Thoracic aorta (tissue), 2 donors: ENCODE results near the gene EPHA4. TPM values are rescaled to one million over a fixed set of nuclear protein-coding genes. Genes with fewer than 3 reads are reported as not detected.

Experiments
- ATAC-seq: fragments of 150-250 bp; one replicate; pipeline ENCODE4 v1.8.0; 2017; ENCODE audit warnings: low read depth; ENCODE audit not compliant: insufficient number of reproducible peaks, low FRiP score
- DNase-seq: peaks from one replicate; pipeline ENCODE4 v3.0.0-alpha.2; 2020; ENCODE audit warnings: low spot score
- H3K27ac ChIP-seq, 2 donors: fragments of 200-600 bp; sonication (generic); 1 replicate in 1 of 2; 2 replicates in 1 of 2; pipeline ENCODE4 v1.5.1; 2016; ENCODE audit warnings: mild to moderate bottlenecking in 2 of 2, moderate library complexity in 2 of 2
- H3K27me3 ChIP-seq: fragments of 200-600 bp; sonication (generic); replicated peaks from 2 replicates; pipeline ENCODE4 v1.6.0; 2016; ENCODE audit warnings: mild to moderate bottlenecking; ENCODE audit not compliant: insufficient read depth
- H3K36me3 ChIP-seq: fragments of 200-600 bp; sonication (generic); one replicate; pipeline ENCODE4 v1.5.1; 2016
- H3K4me1 ChIP-seq, 2 donors: fragments of 200-600 bp; sonication (generic); 1 replicate in 1 of 2; 2 replicates in 1 of 2; pipeline versions ENCODE4 v1.5.1 to v1.6.0; 2016; ENCODE audit warnings: low read depth in 2 of 2, mild to moderate bottlenecking in 1 of 2; ENCODE audit not compliant: control insufficient read depth in 1 of 2
- H3K4me3 ChIP-seq: fragments of 200-600 bp; sonication (generic); 2 replicates; pipeline ENCODE4 v1.5.1; 2016; ENCODE audit warnings: mild to moderate bottlenecking
- H3K9me3 ChIP-seq: fragments of 200-600 bp; sonication (generic); 2 replicates; pipeline ENCODE4 v1.5.1; 2016
- CTCF ChIP-seq: fragments of 200-600 bp; sonication (generic); IDR thresholded peaks from one replicate; pipeline ENCODE4 v1.5.1; 2019; ENCODE audit warnings: antibody characterized with exemption
- total RNA-seq, 2 donors: library from RNA; depleted of rRNA; stranded (reverse); fragments of >200 nt; gene quantifications; one replicate each; pipeline versions ENCODE4 v1.1.0 to v1.2.3, GENCODE V29; 2016

The EPHA4 gene
- total RNA-seq, 2 donors from 2014 or later = 20.4 to 53.3 TPM

DNA sequence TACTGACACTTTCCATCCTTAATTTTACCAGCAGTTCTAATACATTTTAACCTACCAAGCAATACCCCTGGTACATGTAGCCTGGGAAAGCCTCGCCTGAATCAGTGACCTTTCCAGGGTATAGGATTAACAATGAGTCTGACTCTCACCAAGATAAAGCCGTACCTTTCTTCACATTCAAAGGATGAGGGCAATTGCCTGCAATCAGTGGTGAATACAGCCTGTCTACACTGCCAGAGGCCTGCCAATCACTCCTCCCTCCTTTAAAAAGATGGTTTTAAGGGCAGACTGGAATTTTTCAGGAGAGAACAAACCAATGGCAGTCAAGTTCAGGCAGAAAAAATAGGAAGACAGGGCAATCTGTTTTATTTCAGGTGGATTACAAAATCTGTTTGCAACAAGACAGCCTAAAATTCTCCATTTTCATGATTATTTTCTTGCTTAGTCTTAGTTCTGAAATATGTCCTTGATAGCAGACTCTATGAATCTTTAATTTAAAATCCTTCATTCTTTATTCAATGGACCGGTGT, 4.8 kb downstream of the EPHA4 start:
- no peak for ATAC-seq
- H3K9me3 ChIP-seq = no peaks in the 10 kb centered on the region

DNA sequence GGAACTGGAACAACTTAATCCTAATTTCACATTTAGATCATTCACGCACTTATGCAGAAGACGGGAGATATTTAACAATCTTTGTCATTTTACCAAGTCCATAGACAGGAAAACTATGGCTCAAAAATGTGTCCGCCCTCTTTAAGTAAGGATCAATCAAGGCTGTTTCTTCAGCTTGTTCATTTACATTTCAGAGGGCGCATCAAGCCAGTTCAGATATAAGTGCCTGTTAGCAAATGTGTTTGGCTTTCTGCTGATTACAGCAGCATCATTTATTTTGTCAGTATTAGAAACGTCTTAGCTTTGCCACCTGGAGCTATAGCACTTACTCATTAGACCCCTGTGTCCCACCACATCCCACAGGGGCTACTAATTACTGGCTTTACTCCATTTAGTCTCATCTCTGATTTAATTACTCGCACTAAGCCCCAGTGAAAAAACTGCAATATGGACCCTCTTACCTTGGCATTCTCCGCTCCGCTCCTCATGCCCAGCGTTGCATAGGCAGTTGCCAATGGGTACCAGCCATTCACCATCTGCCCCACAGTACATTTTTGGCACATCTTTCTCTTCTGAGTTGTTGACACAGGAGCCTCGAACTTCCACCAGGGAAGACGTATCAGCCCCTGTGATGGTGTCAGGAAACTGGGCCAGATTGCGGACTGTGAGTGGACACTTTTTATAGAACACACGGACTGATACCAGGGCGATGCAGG, 8.7 kb downstream of the EPHA4 start:
- DNase-seq = no peak
- Histone ChIP-seq H3K36me3 (no peaks in the 10 kb centered on the region), H3K4me3 (no peak overlapping the region), H3K27me3 (no peaks in the 10 kb centered on the region), H3K27ac (no peak overlapping the region), H3K4me1 (peaks cover 0 to 22% of the 10 kb centered on the region in 2 donors), H3K9me3 (no peaks in the 10 kb centered on the region)
- no peak for ATAC-seq
- TF ChIP-seq CTCF = no peak

More for the DNA sequence above, 4.8 kb downstream of the EPHA4 start:
- Histone ChIP-seq H3K27me3 (no peaks in the 10 kb centered on the region), H3K4me1 (peaks cover 2 to 40% of the 10 kb centered on the region in 2 donors), H3K27ac (peak overlapping the region; percentile 23 to 32), H3K4me3 (no peak overlapping the region), H3K36me3 (no peaks in the 10 kb centered on the region)
- no peak for DNase-seq
- TF ChIP-seq CTCF = no peak

- peaks cover 0 to 13% of the 10 kb centered on the region in 2 donors for H3K4me1 ChIP-seq
- DNase-seq = no peak
- ATAC-seq = no peak
- no peaks in the 10 kb centered on the region for H3K36me3 ChIP-seq
- H3K4me3 ChIP-seq = no peak overlapping the region
- TF ChIP-seq CTCF = no peak
- no peak overlapping the region for H3K27ac ChIP-seq
- no peaks in the 10 kb centered on the region for H3K27me3 ChIP-seq
- H3K9me3 ChIP-seq = no peaks in the 10 kb centered on the region
Measured at GRCh38 chr2:221562226-221562625, 9.9 kb downstream of the EPHA4 start.

- Histone ChIP-seq H3K9me3 (no peaks in the 10 kb centered on the region), H3K27me3 (no peaks in the 10 kb centered on the region), H3K36me3 (no peaks in the 10 kb centered on the region), H3K27ac (no peak overlapping the region), H3K4me1 (peaks cover 0 to 8% of the 10 kb centered on the region in 2 donors), H3K4me3 (no peak overlapping the region)
- ATAC-seq = no peak
- no peak for DNase-seq
- TF ChIP-seq CTCF = no peak
Measured at GRCh38 chr2:221561770-221562169, 10.3 kb downstream of the EPHA4 start.

GRCh38 chr2:221559991-221560390, 12.1 kb downstream of the EPHA4 start:
- H3K4me1 ChIP-seq = peaks cover 6 to 12% of the 10 kb centered on the region in 2 donors
- H3K27ac ChIP-seq = no peak overlapping the region
- no peak for TF ChIP-seq CTCF
- no peak for ATAC-seq
- H3K27me3 ChIP-seq = no peaks in the 10 kb centered on the region
- no peaks in the 10 kb centered on the region for H3K9me3 ChIP-seq
- H3K4me3 ChIP-seq = no peak overlapping the region
- no peak for DNase-seq
- no peaks in the 10 kb centered on the region for H3K36me3 ChIP-seq
